Hepatocyte (in vitro differentiated cells): ENCODE data around the gene MAPK1. TPM values are rescaled to one million over a fixed set of nuclear protein-coding genes. Genes with fewer than 3 reads are reported as not detected.
"Not testable (repeated sequence)": the region's sequence is repeated elsewhere in the genome, so short reads cannot be mapped to it uniquely, and the experiment has no call there.

ENCODE experiments used
- DNase-seq: peaks from one replicate; pipeline ENCODE4 v3.0.0-alpha.2; 2016; ENCODE audit warnings: low spot score
- H2AFZ ChIP-seq: fragments of 200-600 bp; sonication (generic); 2 replicates; pipeline ENCODE4 v1.6.0; 2016; ENCODE audit warnings: antibody characterized with exemption, mild to moderate bottlenecking
- H3K27ac ChIP-seq: fragments of 200-600 bp; sonication (generic); 2 replicates; pipeline ENCODE4 v1.5.1; 2016; ENCODE audit warnings: mild to moderate bottlenecking
- H3K27me3 ChIP-seq: fragments of 200-600 bp; sonication (generic); 2 replicates; pipeline ENCODE4 v1.6.1; 2016
- H3K36me3 ChIP-seq: fragments of 200-600 bp; sonication (generic); replicated peaks from 2 replicates; pipeline ENCODE4 v1.5.1; 2016; ENCODE audit warnings: low read depth; ENCODE audit not compliant: insufficient read depth
- H3K4me1 ChIP-seq: fragments of 200-600 bp; sonication (generic); 2 replicates; pipeline ENCODE4 v1.5.1; 2016; ENCODE audit warnings: mild to moderate bottlenecking, moderate library complexity; ENCODE audit not compliant: insufficient read depth
- H3K4me2 ChIP-seq: fragments of 200-600 bp; sonication (generic); 2 replicates; pipeline ENCODE4 v1.6.0; 2016
- H3K4me3 ChIP-seq: fragments of 200-600 bp; sonication (generic); 2 replicates; pipeline ENCODE4 v1.5.1; 2016; ENCODE audit warnings: mild to moderate bottlenecking
- H3K79me2 ChIP-seq: fragments of 200-600 bp; sonication (generic); 2 replicates; pipeline ENCODE4 v1.6.0; 2017; ENCODE audit warnings: mild to moderate bottlenecking
- H3K9me2 ChIP-seq: fragments of 200-600 bp; sonication (generic); replicated peaks from 2 replicates; pipeline ENCODE4 v1.6.0; 2017; ENCODE audit warnings: mild to moderate bottlenecking; ENCODE audit not compliant: insufficient read depth
- H3K9me3 ChIP-seq: fragments of 200-600 bp; sonication (generic); 2 replicates; pipeline ENCODE4 v1.5.1; 2016; ENCODE audit warnings: low read depth, mild to moderate bottlenecking
- H4K20me1 ChIP-seq: fragments of 200-600 bp; sonication (generic); 2 replicates; pipeline ENCODE4 v1.6.0; 2016; ENCODE audit warnings: mild to moderate bottlenecking; ENCODE audit not compliant: insufficient read depth, poor library complexity, severe bottlenecking
- CTCF ChIP-seq: fragments of 200-600 bp; sonication (generic); IDR thresholded peaks from 2 replicates; pipeline ENCODE4 v1.5.1; 2016; ENCODE audit warnings: antibody characterized with exemption, mild to moderate bottlenecking; ENCODE audit not compliant: poor library complexity
- EZH2 ChIP-seq: fragments of 200-600 bp; sonication (generic); IDR thresholded peaks from 2 replicates; pipeline ENCODE4 v1.6.1; 2016; ENCODE audit warnings: antibody characterized with exemption, mild to moderate bottlenecking, borderline replicate concordance
- EZH2phosphoT487 ChIP-seq: fragments of 200-600 bp; sonication (generic); IDR thresholded peaks from one replicate; pipeline ENCODE4 v1.6.1; 2018; ENCODE audit warnings: antibody characterized with exemption, mild to moderate bottlenecking, low read depth, moderate library complexity; ENCODE audit not compliant: unreplicated experiment, severe bottlenecking
- WGBS: methylation state at CpG from one replicate; pipeline ENCODE4 v1.1.6; 2016; ENCODE audit warnings: low lambda C conversion rate; ENCODE audit errors: missing lambda C conversion rate; 5-methylcytosine and 5-hydroxymethylcytosine counted together
- polyA plus RNA-seq: library from polyadenylated mRNA; unstranded; fragments of >200 nt; fragmentation: Nextera tagmentation; extraction: Ambion mirVana; gene quantifications from 2 replicates; pipeline ENCODE4 v1.2.1, GENCODE V29; 2016
- total RNA-seq: library from RNA; depleted of rRNA; stranded (reverse); fragments of >200 nt; gene quantifications from 2 replicates; pipeline ENCODE4 v1.2.3, GENCODE V29; 2014

Gene MAPK1
- total and polyA plus RNA-seq, 2 experiments from 2014 or later: 52.2 to 74.5 TPM

GRCh38 chr22:21896951-21897513 lies 29.6 kb upstream of the MAPK1 start:
- H3K4me2 ChIP-seq: no peak overlapping the region
- no peaks in the 10 kb centered on the region for H3K9me3 ChIP-seq
- no peak overlapping the region for H2AFZ ChIP-seq
- H3K4me1 ChIP-seq: no peaks in the 10 kb centered on the region
- no peaks in the 10 kb centered on the region for H3K9me2 ChIP-seq
- no peaks in the 10 kb centered on the region for H3K27me3 ChIP-seq
- H3K79me2 ChIP-seq: no peaks in the 10 kb centered on the region
- no peak overlapping the region for H3K4me3 ChIP-seq
- no peak overlapping the region for H3K27ac ChIP-seq
- DNase-seq: no peak
- H3K36me3 ChIP-seq: no peaks in the 10 kb centered on the region
- TF ChIP-seq EZH2phosphoT487 (no peak), CTCF (no peak), EZH2 (no peak)
- WGBS: 91% methylated on average over 5 of the region's 5 CpGs
- H4K20me1 ChIP-seq: no peaks in the 10 kb centered on the region

DNA sequence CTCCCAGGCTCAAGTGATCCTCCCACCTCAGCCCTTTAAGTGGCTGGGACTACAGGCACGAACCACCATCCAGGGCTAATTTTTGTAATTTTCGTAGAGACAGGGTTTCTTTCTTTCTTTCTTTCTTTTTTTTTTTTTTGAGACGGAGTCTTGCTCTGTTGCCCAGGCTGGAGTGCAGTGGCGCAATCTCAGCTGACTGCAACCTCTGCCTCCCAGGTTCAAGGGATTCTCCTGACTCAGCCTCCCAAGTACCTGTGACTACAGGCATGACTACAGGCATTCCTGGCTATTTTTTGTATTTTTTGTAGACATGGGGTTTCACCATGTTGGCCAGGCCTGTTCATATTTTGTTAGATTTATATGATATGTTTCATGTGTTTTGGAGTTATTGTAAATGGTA lies 28.8 kb upstream of the MAPK1 start:
- not testable (repeated sequence) for DNase-seq, H3K27ac ChIP-seq, H3K36me3 ChIP-seq, H3K79me2 ChIP-seq, H2AFZ ChIP-seq, H3K4me3 ChIP-seq, H3K9me2 ChIP-seq, H3K4me1 ChIP-seq, H4K20me1 ChIP-seq, H3K4me2 ChIP-seq, H3K9me3 ChIP-seq, H3K27me3 ChIP-seq
- WGBS: 82% methylated on average over 2 of the region's 4 CpGs

DNA sequence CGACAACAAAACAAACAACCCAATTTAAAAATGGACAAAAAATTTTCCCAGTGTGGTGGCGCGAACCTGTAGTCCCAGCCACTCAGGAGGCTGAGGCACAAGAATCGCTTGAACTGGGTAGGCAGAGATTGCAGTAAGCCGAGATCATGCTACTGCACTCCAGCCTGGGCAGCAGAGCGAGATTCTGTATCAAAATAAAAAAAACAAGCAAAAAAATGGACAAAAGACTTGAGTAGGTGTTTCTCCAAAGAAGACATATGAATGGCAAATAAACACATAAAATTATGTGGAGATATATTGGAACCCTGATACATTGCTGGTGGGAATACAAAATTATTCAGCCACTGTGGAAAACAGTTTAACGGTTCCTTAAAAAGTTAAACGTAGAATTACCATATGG lies 27.4 kb upstream of the MAPK1 start:
- 91% methylated on average over 8 of the region's 8 CpGs for WGBS
- H3K79me2 ChIP-seq: no peaks in the 10 kb centered on the region
- TF ChIP-seq CTCF (no peak), EZH2 (no peak), EZH2phosphoT487 (no peak)
- no peak overlapping the region for H3K4me3 ChIP-seq
- no peak overlapping the region for H2AFZ ChIP-seq
- H3K4me1 ChIP-seq: no peaks in the 10 kb centered on the region
- no peak overlapping the region for H3K4me2 ChIP-seq
- H3K9me2 ChIP-seq: no peaks in the 10 kb centered on the region
- no peaks in the 10 kb centered on the region for H3K27me3 ChIP-seq
- H3K36me3 ChIP-seq: no peaks in the 10 kb centered on the region
- DNase-seq: no peak
- no peaks in the 10 kb centered on the region for H4K20me1 ChIP-seq
- H3K9me3 ChIP-seq: no peaks in the 10 kb centered on the region
- no peak overlapping the region for H3K27ac ChIP-seq

DNA sequence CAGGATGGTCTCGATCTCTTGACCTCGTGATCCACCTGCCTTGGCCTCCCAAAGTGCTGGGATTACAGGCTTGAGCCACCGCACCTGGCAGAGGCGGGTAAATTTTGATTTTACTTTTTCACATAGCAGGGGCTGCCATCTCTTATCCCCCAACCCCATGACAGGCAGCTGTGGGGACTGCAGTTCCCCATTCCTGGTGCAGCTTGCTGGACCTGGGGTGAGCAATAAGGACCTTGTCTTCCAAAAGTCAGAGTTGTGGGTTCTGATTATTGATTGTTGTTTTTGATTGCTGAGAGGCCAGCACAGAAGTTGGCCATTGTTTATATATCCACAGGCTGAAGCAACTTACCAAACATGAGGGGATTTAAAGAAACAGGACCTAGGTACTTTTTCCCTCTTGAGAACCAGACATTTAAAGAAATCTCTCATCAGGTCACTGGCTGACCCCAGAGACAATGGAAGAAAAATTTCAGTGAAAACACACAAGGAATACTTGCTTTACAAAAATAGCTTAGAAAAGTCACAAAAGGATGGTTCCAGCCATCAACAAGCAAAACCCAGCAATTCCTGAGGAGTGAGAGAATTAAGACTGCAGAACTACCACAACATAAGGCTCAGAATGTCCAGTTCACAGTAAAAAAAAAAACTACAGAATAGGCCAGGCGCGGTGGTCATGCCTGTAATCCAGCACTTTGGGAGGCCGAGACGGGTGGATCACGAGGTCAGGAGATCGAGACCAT lies 22.0 kb upstream of the MAPK1 start:
- Histone ChIP-seq H3K9me2 (no peaks in the 10 kb centered on the region), H3K27ac (no peak overlapping the region), H3K9me3 (no peaks in the 10 kb centered on the region), H3K36me3 (no peaks in the 10 kb centered on the region), H4K20me1 (no peaks in the 10 kb centered on the region), H3K27me3 (no peaks in the 10 kb centered on the region), H3K4me3 (no peak overlapping the region), H3K4me1 (no peaks in the 10 kb centered on the region), H3K79me2 (no peaks in the 10 kb centered on the region), H2AFZ (no peak overlapping the region), H3K4me2 (no peak overlapping the region)
- no peak for DNase-seq
- TF ChIP-seq EZH2phosphoT487: no peak
- no peak for TF ChIP-seq EZH2
- TF ChIP-seq CTCF: no peak
- WGBS: 94% methylated on average over 10 of the region's 10 CpGs
